Measurements from ENCODE around the gene SPINK14.

DNA sequence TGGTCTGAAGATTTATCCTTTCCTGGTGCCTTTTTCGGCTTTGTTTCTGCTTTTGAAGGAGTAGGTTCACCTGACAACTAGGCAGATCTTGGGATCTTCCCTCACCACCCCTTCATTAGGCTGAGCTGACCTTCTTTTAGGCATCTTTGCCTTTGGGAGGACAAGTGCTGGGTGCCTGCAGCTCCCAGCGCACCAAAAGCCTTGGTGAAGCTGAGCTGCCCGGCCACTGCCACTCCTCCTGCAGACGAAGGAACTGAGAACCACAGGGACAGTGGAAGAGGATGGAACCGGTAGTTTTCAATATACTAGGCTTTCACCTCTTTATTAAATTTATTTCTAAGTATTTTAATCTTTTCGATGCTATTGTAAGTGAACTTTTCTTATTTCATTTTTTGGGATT is 53.2 kb downstream of the SPINK14 start:
- TF ChIP-seq POLR2A (IDR thresholded peaks at IDR 0.05; ENCODE audit: extremely low read depth, insufficient read length): no peak
- TF ChIP-seq, protein P1, sequence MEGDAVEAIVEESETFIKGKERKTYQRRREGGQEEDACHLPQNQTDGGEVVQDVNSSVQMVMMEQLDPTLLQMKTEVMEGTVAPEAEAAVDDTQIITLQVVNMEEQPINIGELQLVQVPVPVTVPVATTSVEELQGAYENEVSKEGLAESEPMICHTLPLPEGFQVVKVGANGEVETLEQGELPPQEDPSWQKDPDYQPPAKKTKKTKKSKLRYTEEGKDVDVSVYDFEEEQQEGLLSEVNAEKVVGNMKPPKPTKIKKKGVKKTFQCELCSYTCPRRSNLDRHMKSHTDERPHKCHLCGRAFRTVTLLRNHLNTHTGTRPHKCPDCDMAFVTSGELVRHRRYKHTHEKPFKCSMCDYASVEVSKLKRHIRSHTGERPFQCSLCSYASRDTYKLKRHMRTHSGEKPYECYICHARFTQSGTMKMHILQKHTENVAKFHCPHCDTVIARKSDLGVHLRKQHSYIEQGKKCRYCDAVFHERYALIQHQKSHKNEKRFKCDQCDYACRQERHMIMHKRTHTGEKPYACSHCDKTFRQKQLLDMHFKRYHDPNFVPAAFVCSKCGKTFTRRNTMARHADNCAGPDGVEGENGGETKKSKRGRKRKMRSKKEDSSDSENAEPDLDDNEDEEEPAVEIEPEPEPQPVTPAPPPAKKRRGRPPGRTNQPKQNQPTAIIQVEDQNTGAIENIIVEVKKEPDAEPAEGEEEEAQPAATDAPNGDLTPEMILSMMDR (IDR thresholded peaks at IDR 0.05; ENCODE audit: low read depth, low read length): no peak
